HCT116 (cell line): ENCODE results near the gene GPX4.

ENCODE experiments used
- CTCF ChIP-seq, 3 experiments: fragments of 200-600 bp in 1 of 3; sonication (generic) in 1 of 3; IDR thresholded peaks in 2 of 3; conservative IDR thresholded peaks in 1 of 3; 2 replicates each; pipeline ENCODE4 v1.5.1; 2012 to 2017; ENCODE audit warnings: low read depth in 2 of 3, low read length in 2 of 3, antibody characterized with exemption in 1 of 3, borderline replicate concordance in 1 of 3, control low read depth in 1 of 3, mild to moderate bottlenecking in 1 of 3, mixed read lengths in 1 of 3, mixed run types in 1 of 3, moderate library complexity in 1 of 3; ENCODE audit not compliant: insufficient read depth in 1 of 3
- EZH2 ChIP-seq: fragments of 200-600 bp; sonication (generic); IDR thresholded peaks from 2 replicates; pipeline ENCODE4 v1.6.1; 2017; ENCODE audit warnings: antibody characterized with exemption, mixed run types
- MAX ChIP-seq: IDR thresholded peaks from 2 replicates; pipeline ENCODE4 v1.6.1; 2012
- POLR2A ChIP-seq: IDR thresholded peaks from 2 replicates; pipeline ENCODE4 v1.7.0; 2011; ENCODE audit warnings: borderline replicate concordance; ENCODE audit not compliant: insufficient read depth, insufficient read length; ENCODE audit errors: extremely low read depth
- POLR2AphosphoS5 ChIP-seq: IDR thresholded peaks from 2 replicates; pipeline ENCODE4 v1.6.1; 2011; ENCODE audit warnings: mild to moderate bottlenecking, low read depth, low read length, moderate library complexity
- RAD21 ChIP-seq: IDR thresholded peaks from 2 replicates; pipeline ENCODE4 v1.6.1; 2012; ENCODE audit warnings: low read depth, mild to moderate bottlenecking
- TCF7L2 ChIP-seq: IDR thresholded peaks from 2 replicates; pipeline ENCODE4 v1.7.0; 2011; ENCODE audit warnings: borderline replicate concordance, inconsistent platforms; ENCODE audit not compliant: insufficient read depth, insufficient read length; ENCODE audit errors: extremely low read depth
- YY1 ChIP-seq: IDR thresholded peaks from 2 replicates; pipeline ENCODE4 v1.6.1; 2011; ENCODE audit warnings: low read length, low read depth, moderate library complexity, mild to moderate bottlenecking; ENCODE audit not compliant: insufficient replicate concordance; ENCODE audit errors: extremely low read depth
- ZFX ChIP-seq: fragments of 450-650 bp; IDR thresholded peaks from 2 replicates; pipeline ENCODE4 v1.6.1; 2017

- TF ChIP-seq CTCF (IDR thresholded peaks at IDR 0.05 in 2 of 3, conservative IDR thresholded peaks at IDR 0.05 in 1 of 3; ENCODE audit: borderline replicate concordance in 1 of 3, insufficient read depth in 1 of 3, low read depth in 2 of 3, low read length in 2 of 3) (no peak), RAD21 (no peak), ZFX (no peak), TCF7L2 (no peak), EZH2 (no peak), POLR2A (no peak), POLR2AphosphoS5 (no peak), MAX (no peak), YY1 (no peak)
Observed at GRCh38 chr19:1062387-1063029, 41.3 kb upstream of the GPX4 start.
